ENCODE measurements around the gene CALR3. TPM values are rescaled to one million over a fixed set of nuclear protein-coding genes. Genes with fewer than 3 reads are reported as not detected.
"Not testable (repeated sequence)": the region's sequence is repeated elsewhere in the genome, so short reads cannot be mapped to it uniquely, and the experiment has no call there.

Gene CALR3
- polyA plus RNA-seq, 1 donor = 0.04 TPM

- H3K36me3 ChIP-seq (ENCODE audit: control insufficient read depth, insufficient read depth, low read length) = peaks cover 52% of the 10 kb centered on the region
- H3K9me3 ChIP-seq (ENCODE audit: control insufficient read depth, low read depth, low read length) = peaks cover 4% of the 10 kb centered on the region
- no peak overlapping the region for H3K4me3 ChIP-seq (ENCODE audit: low read length)
Measured at GRCh38 chr19:16514383-16515019, 18.5 kb upstream of the CALR3 start.

GRCh38 chr19:16512611-16513010 lies 16.6 kb upstream of the CALR3 start:
- not testable (repeated sequence) for H3K27ac ChIP-seq (ENCODE audit: low read length); H3K9me3 ChIP-seq (ENCODE audit: control insufficient read depth, low read depth, low read length); H3K27me3 ChIP-seq (ENCODE audit: control insufficient read depth, insufficient read depth, low read length); H3K4me3 ChIP-seq (ENCODE audit: low read length); DNase-seq; H3K4me1 ChIP-seq (ENCODE audit: control insufficient read depth, insufficient read depth, low read length)
- peaks cover 41% of the 10 kb centered on the region for H3K36me3 ChIP-seq (ENCODE audit: control insufficient read depth, insufficient read depth, low read length)
- WGBS (ENCODE audit: insufficient coverage, low lambda C conversion rate) = no CpG with 5 or more reads among the region's 10 CpGs

More at GRCh38 chr19:16514383-16515019, 18.5 kb upstream of the CALR3 start:
- no peak for DNase-seq
- Histone ChIP-seq H3K4me1 (ENCODE audit: control insufficient read depth, insufficient read depth, low read length) (no peaks in the 10 kb centered on the region), H3K27ac (ENCODE audit: low read length) (no peak overlapping the region), H3K27me3 (ENCODE audit: control insufficient read depth, insufficient read depth, low read length) (no peaks in the 10 kb centered on the region)
- WGBS (ENCODE audit: insufficient coverage, low lambda C conversion rate) = no CpG with 5 or more reads among the region's 24 CpGs

- no peak for DNase-seq
- no CpG with 5 or more reads among the region's 28 CpGs for WGBS (ENCODE audit: insufficient coverage, low lambda C conversion rate)
- Histone ChIP-seq H3K36me3 (ENCODE audit: control insufficient read depth, insufficient read depth, low read length) (peaks cover 32% of the 10 kb centered on the region), H3K4me3 (ENCODE audit: low read length) (no peak overlapping the region), H3K27ac (ENCODE audit: low read length) (no peak overlapping the region), H3K4me1 (ENCODE audit: control insufficient read depth, insufficient read depth, low read length) (no peaks in the 10 kb centered on the region), H3K27me3 (ENCODE audit: control insufficient read depth, insufficient read depth, low read length) (no peaks in the 10 kb centered on the region), H3K9me3 (ENCODE audit: control insufficient read depth, low read depth, low read length) (no peaks in the 10 kb centered on the region)
Measured at GRCh38 chr19:16509141-16510061, 13.4 kb upstream of the CALR3 start.

GRCh38 chr19:16508546-16508945 lies 12.6 kb upstream of the CALR3 start:
- Histone ChIP-seq H3K4me3 (ENCODE audit: low read length) (no peak overlapping the region), H3K27ac (ENCODE audit: low read length) (no peak overlapping the region), H3K27me3 (ENCODE audit: control insufficient read depth, insufficient read depth, low read length) (no peaks in the 10 kb centered on the region), H3K4me1 (ENCODE audit: control insufficient read depth, insufficient read depth, low read length) (no peaks in the 10 kb centered on the region), H3K36me3 (ENCODE audit: control insufficient read depth, insufficient read depth, low read length) (peaks cover 40% of the 10 kb centered on the region), H3K9me3 (ENCODE audit: control insufficient read depth, low read depth, low read length) (no peaks in the 10 kb centered on the region)
- WGBS (ENCODE audit: insufficient coverage, low lambda C conversion rate) = 100% methylated on average over 1 of the region's 5 CpGs
- no peak for DNase-seq

DNA sequence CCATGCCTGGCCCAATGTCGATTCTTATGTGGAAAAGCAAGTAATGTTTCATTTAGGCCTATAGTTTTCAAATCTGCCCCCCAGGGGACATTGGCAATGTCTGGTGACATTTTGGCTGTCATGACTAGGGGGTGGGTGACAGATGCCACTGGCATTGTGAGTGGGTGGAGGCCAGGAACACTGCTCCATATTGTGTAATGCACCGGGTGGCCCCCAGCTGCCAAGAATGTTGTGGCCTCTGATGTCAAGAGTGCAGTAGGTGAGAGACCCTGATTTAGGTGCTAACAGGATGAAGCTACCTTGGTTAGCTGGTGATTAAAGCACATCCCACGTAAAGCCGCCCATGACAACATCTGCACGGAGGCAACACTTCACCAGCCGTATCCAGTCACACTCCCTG lies 11.0 kb upstream of the CALR3 start:
- H3K36me3 ChIP-seq (ENCODE audit: control insufficient read depth, insufficient read depth, low read length) = peaks cover 43% of the 10 kb centered on the region
- no peak for DNase-seq
- no peaks in the 10 kb centered on the region for H3K4me1 ChIP-seq (ENCODE audit: control insufficient read depth, insufficient read depth, low read length)
- no peak overlapping the region for H3K27ac ChIP-seq (ENCODE audit: low read length)
- WGBS (ENCODE audit: insufficient coverage, low lambda C conversion rate) = no CpG with 5 or more reads among the region's 6 CpGs
- no peaks in the 10 kb centered on the region for H3K27me3 ChIP-seq (ENCODE audit: control insufficient read depth, insufficient read depth, low read length)
- no peaks in the 10 kb centered on the region for H3K9me3 ChIP-seq (ENCODE audit: control insufficient read depth, low read depth, low read length)
- no peak overlapping the region for H3K4me3 ChIP-seq (ENCODE audit: low read length)

DNA sequence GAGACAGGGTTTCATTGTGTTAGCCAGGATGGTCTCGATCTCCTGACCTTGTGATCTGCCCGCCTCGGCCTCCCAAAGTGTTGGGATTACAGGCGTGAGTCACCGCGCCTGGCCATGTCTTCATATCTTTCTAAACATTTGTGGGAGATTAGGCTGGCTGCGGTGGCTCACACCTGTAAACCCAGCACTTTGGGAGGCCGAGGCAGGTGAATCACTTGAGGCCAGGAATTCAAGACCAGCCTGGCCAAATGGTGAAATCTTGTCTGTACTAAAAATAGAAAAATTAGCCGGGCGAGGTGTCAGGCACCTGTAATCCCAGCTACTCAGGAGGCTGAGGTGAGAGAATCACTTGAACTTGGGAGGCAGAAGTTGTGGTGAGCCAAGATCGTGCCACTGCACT lies 10.2 kb upstream of the CALR3 start:
- not testable (repeated sequence) for H3K9me3 ChIP-seq (ENCODE audit: control insufficient read depth, low read depth, low read length); DNase-seq; H3K27me3 ChIP-seq (ENCODE audit: control insufficient read depth, insufficient read depth, low read length); H3K4me3 ChIP-seq (ENCODE audit: low read length); H3K27ac ChIP-seq (ENCODE audit: low read length); H3K4me1 ChIP-seq (ENCODE audit: control insufficient read depth, insufficient read depth, low read length)
- WGBS (ENCODE audit: insufficient coverage, low lambda C conversion rate) = no CpG with 5 or more reads among the region's 11 CpGs
- H3K36me3 ChIP-seq (ENCODE audit: control insufficient read depth, insufficient read depth, low read length) = peaks cover 42% of the 10 kb centered on the region

- no peak overlapping the region for H3K4me3 ChIP-seq (ENCODE audit: low read length)
- no CpG with 5 or more reads among the region's 3 CpGs for WGBS (ENCODE audit: insufficient coverage, low lambda C conversion rate)
- peaks cover 32% of the 10 kb centered on the region for H3K36me3 ChIP-seq (ENCODE audit: control insufficient read depth, insufficient read depth, low read length)
- no peaks in the 10 kb centered on the region for H3K4me1 ChIP-seq (ENCODE audit: control insufficient read depth, insufficient read depth, low read length)
- no peak for DNase-seq
- no peaks in the 10 kb centered on the region for H3K27me3 ChIP-seq (ENCODE audit: control insufficient read depth, insufficient read depth, low read length)
- H3K27ac ChIP-seq (ENCODE audit: low read length) = no peak overlapping the region
- H3K9me3 ChIP-seq (ENCODE audit: control insufficient read depth, low read depth, low read length) = no peaks in the 10 kb centered on the region
Measured at GRCh38 chr19:16504271-16504670, 8.3 kb upstream of the CALR3 start.

DNA sequence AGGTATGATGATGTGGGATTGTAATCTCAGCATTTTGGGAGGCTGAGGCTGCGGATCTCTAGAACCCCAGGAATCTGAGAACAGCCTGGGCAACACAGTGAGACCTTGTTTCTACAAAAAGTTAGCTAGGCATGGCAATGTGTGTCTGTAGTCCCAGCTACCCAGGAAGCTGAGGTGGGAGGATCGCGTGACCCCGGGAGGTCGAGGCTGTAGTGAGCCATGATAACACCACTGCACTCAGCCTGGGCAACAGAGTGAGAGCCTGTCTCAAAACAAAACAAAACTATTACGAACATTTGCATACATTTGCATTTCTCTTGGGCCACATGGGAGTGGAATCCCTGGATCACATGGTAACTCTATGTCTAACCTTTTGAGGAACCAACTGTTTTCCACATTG lies 1.9 kb upstream of the CALR3 start:
- H3K27ac ChIP-seq (ENCODE audit: low read length) = no peak overlapping the region
- no peak for DNase-seq
- no peaks in the 10 kb centered on the region for H3K9me3 ChIP-seq (ENCODE audit: control insufficient read depth, low read depth, low read length)
- no peaks in the 10 kb centered on the region for H3K27me3 ChIP-seq (ENCODE audit: control insufficient read depth, insufficient read depth, low read length)
- peaks cover 9% of the 10 kb centered on the region for H3K36me3 ChIP-seq (ENCODE audit: control insufficient read depth, insufficient read depth, low read length)
- H3K4me1 ChIP-seq (ENCODE audit: control insufficient read depth, insufficient read depth, low read length) = peaks cover 5% of the 10 kb centered on the region
- H3K4me3 ChIP-seq (ENCODE audit: low read length) = no peak overlapping the region
- WGBS (ENCODE audit: insufficient coverage, low lambda C conversion rate) = 100% methylated on average over 1 of the region's 6 CpGs

GRCh38 chr19:16497042-16497441 lies 1.1 kb upstream of the CALR3 start:
- peak overlapping the region; percentile 90 for H3K4me3 ChIP-seq (ENCODE audit: low read length)
- no peaks in the 10 kb centered on the region for H3K27me3 ChIP-seq (ENCODE audit: control insufficient read depth, insufficient read depth, low read length)
- DNase-seq = no peak
- H3K27ac ChIP-seq (ENCODE audit: low read length) = no peak overlapping the region
- peaks cover 5% of the 10 kb centered on the region for H3K4me1 ChIP-seq (ENCODE audit: control insufficient read depth, insufficient read depth, low read length)
- 100% methylated on average over 1 of the region's 12 CpGs for WGBS (ENCODE audit: insufficient coverage, low lambda C conversion rate)
- no peaks in the 10 kb centered on the region for H3K9me3 ChIP-seq (ENCODE audit: control insufficient read depth, low read depth, low read length)
- H3K36me3 ChIP-seq (ENCODE audit: control insufficient read depth, insufficient read depth, low read length) = peaks cover 5% of the 10 kb centered on the region

- no peak for DNase-seq
- Histone ChIP-seq H3K27ac (ENCODE audit: low read length) (no peak overlapping the region), H3K36me3 (ENCODE audit: control insufficient read depth, insufficient read depth, low read length) (peaks cover 5% of the 10 kb centered on the region), H3K9me3 (ENCODE audit: control insufficient read depth, low read depth, low read length) (no peaks in the 10 kb centered on the region), H3K4me3 (ENCODE audit: low read length) (peak overlapping the region; percentile 90), H3K4me1 (ENCODE audit: control insufficient read depth, insufficient read depth, low read length) (peaks cover 5% of the 10 kb centered on the region), H3K27me3 (ENCODE audit: control insufficient read depth, insufficient read depth, low read length) (no peaks in the 10 kb centered on the region)
- WGBS (ENCODE audit: insufficient coverage, low lambda C conversion rate) = no CpG with 5 or more reads among the region's 16 CpGs
Measured at GRCh38 chr19:16496613-16496983, 631 bp upstream of the CALR3 start.
